ENCODE measurements around the gene PHOX2A.
"Not testable (repeated sequence)": the region's sequence is repeated elsewhere in the genome, so short reads cannot be mapped to it uniquely, and the experiment has no call there.

PHOX2A gene

DNA sequence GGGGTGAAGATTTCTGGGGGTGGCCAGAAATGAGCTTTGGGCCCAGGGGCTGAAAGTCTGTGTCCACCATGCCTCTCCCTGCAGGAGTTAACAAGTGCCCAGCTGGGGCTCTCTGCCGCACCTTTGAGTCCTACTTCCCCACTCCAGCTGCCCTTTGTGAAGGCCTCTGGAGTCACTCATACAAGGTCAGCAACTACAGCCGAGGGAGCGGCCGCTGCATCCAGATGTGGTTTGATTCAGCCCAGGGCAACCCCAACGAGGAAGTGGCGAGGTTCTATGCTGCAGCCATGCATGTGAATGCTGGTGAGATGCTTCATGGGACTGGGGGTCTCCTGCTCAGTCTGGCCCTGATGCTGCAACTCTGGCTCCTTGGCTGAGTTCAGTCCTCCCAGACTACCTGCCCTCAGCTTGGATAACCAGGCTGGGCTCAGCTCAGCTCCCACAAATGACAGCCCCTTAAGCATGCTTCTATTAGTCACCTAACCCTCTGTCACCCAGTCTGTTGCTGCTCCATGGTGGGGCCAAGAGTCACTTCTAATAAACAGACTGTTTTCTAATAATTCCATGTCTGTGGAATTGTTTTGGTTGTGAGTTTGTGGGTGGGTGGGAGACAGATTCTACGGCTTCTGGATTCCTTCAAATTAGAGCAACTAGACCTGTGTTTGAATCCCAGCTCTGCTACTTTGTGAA lies 22.4 kb downstream of the PHOX2A start:
- no peak for DNase-seq

DNA sequence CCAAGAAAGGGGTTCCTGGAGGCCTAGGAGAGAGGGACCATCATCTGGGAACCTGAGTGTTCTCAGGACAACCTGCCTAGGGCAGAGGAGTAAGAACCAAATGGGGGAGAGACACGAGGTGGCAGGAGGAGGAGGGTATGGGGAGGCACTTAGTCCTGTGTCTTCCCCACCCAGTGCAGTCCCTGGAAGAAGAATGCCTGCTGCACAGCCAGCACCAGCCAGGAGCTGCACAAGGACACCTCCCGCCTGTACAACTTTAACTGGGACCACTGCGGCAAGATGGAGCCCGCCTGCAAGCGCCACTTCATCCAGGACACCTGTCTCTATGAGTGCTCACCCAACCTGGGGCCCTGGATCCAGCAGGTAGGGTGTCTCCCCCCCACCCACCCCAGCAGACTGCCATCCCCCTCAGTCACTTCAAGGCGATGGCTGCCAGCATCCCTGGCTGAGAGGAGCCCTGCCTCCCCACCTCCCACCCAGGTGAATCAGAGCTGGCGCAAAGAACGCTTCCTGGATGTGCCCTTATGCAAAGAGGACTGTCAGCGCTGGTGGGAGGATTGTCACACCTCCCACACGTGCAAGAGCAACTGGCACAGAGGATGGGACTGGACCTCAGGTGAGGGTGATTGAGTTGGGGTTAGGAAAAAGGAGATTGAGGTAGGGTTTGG lies 23.1 kb downstream of the PHOX2A start:
- DNase-seq = no peak

DNA sequence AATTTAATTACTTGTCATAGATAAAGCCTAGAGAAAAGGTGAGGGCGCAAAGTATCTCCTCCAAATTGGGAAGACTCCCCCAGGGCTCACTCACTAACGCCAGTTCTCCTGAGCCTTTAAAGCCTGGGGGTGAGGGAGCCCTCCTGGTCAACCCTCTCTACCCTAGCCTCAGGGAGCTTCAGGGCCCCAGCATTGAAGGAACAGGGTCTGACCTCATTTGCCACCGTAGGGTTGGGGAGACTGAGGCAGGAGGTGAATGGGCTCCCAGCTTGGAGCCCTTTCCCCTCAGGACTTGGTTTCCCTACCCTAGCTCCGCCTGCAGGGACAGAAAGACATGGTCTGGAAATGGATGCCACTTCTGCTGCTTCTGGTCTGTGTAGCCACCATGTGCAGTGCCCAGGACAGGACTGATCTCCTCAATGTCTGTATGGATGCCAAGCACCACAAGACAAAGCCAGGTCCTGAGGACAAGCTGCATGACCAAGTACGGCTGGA lies 25.7 kb downstream of the PHOX2A start:
- DNase-seq = no peak

DNA sequence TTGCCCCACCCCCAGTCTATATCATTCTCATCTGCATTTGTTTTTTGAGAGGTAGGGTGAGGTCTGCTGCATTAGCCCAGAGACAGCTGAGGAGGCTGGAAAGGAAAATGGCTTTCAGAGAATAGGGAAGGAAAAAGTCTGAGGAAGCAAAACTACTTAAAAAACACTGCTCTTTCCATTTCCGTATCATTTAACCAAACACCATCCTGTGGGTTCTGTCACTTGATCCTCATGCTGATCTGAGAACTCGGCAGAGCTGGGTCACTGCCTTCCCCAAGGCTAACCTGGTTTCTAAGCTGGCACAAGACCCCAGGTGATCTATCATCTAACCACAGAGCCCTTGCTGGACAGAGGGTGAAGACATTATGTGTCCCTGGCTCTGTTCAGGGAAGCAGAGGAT lies 26.1 kb downstream of the PHOX2A start:
- no peak for DNase-seq

DNA sequence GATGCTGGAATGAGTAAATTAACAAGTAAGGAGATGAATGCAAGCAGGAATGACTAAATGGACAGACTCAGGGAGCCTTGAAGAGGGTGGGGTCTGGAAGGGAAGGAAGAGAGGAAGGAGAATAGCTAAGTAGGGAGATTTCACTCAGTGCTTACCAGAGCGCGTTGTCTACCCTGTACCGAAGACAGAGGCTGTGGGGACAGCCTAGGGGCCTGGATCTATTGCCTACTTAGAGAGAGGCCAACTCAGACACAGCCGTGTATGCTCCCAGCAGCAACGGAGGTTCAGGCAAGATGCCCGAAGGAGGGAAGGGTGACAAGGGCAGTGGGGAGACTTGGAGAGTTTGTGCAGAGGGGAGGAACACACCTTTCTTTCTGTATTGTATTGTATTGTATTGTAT lies 27.3 kb downstream of the PHOX2A start, which contains the start of gene FOLR2:
FOLR2 (plus strand) TSS at position 157 of the 400 bp plus-strand sequence. CDS start 1,791 bp downstream, outside the sequence.
- DNase-seq = no peak

DNA sequence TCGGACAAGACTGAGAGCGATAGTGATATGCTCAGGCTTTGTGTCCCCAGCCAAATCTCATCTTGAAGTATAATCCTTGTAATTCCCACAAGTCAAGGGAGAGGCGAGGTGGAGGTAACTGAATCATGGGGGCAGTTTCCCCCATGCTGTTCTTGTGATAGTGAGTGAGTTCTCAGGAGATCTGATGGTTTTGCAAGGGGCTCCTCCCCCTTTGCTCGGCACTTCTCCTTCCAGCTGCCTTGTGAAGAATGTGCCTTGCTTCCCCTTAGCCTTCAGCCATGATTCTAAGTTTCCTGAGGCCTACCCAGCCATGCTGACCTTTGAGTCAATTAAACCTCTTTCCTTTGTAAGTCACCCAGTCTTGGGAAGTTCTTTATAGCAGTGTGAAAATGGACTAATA lies 34.9 kb downstream of the PHOX2A start:
- DNase-seq = no peak

DNA sequence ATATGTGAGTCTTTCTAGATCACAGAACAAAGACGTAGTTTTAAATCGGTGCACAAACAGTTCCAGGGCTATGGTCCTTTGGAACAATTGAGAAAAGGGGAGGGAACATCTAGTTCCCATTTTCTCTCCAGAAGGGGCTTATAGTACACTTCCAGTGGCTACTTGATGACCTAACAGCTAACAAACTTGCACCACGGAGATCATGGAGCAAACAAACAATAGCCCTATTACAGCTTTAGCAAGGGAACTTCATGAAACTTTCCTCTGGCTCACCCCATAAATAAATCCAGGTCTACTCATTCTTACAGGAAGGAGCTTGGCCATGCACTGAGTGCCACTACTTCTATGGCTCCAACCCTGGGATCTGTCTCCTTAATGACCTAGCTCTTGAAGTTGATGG lies 35.7 kb downstream of the PHOX2A start:
- DNase-seq = no peak

DNA sequence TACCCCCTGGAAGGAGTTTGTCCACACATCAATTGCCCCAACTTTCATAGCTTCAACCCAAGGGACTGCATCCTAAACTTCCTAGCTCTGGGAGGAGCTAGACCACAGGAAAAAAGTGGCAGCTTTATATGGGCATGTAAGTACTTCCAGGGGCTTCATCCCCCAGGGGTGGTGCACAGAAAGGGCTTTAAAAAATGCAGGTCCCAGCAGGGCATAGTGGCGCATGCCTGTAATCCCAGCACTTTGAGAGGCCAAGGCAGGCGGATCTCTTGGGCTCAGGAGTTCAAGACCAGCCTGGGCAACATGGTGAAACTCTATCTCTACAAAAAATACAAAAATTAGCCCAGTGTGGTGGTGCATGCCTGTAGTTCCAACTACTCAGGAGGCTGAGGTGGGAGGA lies 37.2 kb downstream of the PHOX2A start:
- DNase-seq = not testable (repeated sequence)

DNA sequence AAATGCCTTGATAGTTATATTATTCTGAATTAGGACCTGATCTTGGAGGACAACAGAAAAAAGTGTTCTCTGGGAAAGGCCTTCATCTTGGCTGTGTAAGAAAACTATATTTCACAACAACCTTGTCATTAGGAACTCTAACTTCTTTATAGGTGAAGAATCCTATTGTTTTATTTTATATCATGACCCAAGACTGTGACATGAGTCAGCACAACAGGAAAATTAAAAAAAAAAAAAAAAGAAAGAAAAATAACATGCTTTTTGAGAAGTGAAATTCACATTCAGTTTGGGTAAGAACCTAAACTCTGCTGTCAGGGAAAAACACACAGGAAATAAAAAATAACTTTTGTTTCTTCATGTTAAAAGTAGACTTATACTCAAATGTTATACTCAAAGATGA lies 39.1 kb downstream of the PHOX2A start:
- no peak for DNase-seq

DNA sequence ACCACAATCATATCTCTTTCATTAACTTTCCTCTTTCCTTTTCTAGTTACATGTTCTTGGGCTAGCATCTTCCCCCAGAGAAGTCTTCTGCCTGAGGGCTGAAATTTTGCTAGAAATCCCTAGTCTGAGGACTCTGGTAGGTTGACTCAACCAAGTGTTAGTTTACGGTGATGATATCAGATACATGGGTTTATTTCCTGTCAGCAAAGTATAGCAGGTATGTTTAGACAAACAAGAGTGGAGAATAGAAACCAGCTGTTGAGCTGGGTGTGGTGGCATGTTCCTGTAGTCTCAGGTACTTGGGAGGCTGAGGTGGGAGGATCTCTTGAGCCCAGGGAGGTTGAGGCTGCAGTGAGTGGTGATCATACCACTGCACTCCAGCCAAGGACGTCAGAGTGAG lies 40.8 kb downstream of the PHOX2A start:
- DNase-seq = no peak

DNA sequence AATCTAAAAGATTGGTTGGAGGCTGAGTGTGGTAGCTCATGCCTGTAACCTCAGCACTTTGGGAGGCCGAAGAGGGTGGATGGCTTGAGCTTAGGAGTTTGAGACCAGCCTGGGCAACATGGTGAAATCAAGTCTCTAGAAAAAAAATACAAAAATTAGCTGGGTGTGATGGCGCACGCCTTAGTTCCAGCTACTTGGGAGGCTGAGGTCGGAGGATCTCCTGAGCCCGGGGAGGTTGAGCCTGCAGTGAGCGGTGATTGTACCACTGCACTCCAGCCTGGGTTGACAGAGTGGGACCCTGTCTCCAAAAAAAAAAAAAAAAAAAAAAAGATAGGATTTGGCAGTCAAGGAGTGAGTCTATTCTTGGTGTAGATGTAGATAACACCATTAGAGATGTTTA lies 41.4 kb downstream of the PHOX2A start:
- no peak for DNase-seq

DNA sequence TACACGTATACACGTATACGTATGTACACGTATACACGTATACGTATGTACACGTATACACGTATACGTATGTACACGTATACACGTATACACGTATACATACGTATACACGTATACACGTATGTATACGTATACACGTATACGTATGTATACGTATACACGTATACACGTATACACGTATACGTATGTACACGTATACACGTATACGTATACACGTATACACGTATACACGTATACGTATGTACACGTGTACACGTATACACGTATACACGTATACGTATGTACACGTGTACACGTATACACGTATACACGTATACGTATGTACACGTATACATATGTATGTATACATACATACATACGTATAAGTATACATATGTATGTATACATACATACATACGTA lies 42.5 kb downstream of the PHOX2A start:
- not testable (repeated sequence) for DNase-seq

DNA sequence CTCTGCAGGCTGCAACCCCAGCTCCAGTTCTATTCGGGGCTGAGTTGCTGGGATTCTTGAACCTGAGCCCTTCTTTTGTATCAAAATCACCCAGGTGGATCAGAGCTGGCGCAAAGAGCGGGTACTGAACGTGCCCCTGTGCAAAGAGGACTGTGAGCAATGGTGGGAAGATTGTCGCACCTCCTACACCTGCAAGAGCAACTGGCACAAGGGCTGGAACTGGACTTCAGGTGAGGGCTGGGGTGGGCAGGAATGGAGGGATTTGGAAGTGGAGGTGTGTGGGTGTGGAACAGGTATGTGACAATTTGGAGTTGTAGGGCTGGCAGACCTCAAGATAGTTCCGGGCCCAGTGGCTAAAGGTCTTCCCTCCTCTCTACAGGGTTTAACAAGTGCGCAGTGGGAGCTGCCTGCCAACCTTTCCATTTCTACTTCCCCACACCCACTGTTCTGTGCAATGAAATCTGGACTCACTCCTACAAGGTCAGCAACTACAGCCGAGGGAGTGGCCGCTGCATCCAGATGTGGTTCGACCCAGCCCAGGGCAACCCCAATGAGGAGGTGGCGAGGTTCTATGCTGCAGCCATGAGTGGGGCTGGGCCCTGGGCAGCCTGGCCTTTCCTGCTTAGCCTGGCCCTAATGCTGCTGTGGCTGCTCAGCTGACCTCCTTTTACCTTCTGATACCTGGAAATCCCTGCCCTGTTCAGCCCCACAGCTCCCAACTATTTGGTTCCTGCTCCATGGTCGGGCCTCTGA lies 48.3 kb downstream of the PHOX2A start:
- no peak for DNase-seq

DNA sequence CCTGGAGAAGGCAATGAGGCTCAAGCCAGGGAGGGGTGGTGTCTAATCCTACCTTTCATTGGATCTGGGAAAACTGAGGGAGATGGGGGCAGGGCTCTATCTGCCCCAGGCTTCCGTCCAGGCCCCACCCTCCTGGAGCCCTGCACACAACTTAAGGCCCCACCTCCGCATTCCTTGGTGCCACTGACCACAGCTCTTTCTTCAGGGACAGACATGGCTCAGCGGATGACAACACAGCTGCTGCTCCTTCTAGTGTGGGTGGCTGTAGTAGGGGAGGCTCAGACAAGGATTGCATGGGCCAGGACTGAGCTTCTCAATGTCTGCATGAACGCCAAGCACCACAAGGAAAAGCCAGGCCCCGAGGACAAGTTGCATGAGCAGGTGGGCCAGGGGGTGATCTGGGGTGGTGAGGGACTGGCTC lies 52.0 kb downstream of the PHOX2A start, which contains the start of gene FOLR1:
FOLR1 (plus strand) TSS at position 180 of the 421 bp plus-strand sequence; CDS start at position 214, 34 bp downstream.
- no peak for DNase-seq

DNA sequence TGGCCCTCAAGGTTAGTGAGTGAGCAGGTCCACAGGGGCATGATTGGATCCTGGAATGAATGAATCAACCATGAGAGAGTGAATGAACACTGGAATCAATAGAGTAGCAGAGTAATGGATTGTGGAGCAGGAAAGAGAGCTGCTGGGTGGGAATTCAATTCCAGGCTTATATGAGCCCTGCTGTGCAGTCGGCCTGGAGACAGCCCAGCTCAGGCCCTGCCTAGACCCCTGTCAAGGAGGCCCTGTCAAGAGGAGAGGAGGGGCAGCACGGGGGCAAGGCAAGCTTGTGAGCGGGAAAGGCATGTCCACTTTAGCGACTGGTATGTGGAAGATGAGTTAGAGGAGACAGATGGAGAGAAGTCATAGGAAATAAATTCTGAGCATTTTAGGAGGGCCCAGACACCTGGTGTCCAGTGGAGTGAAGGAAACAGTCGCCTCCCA lies 53.3 kb downstream of the PHOX2A start:
- no peak for DNase-seq

DNA sequence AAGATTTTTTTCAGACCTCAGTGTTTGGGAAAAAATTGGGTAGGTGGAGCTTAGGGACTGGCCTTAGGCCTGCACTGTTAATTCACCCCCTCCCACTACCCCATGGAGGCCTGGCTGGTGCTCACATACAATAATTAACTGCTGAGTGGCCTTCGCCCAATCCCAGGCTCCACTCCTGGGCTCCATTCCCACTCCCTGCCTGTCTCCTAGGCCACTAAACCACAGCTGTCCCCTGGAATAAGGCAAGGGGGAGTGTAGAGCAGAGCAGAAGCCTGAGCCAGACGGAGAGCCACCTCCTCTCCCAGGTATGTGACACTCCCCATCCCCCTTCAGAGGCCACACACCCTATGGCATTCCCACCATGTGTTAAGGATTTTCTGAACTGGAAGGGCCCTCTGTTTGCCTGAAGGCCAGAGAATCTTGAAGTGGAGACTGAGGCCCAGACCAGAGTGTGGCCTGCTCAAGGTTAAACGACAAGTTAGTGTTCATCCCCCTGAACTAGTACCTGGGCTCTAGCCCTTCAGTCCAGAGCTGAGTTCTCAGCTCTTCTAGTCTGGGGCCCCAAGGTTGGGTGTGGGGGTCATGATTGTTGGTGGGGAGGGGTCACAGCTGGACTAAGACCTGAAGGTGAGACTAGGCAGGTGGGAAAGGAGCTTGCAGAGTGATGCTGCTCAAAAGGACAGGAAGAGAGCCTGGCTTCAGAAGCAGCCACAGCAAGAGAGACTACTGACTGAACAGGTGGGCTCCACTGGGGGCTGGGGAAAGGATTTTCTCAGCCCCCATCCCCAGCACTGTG lies 54.3 kb downstream of the PHOX2A start:
- no peak for DNase-seq
